Measurements from ENCODE around the gene CASP8. TPM values are rescaled to one million over a fixed set of nuclear protein-coding genes. Genes with fewer than 3 reads are reported as not detected.

CASP8 gene
- total and polyA plus RNA-seq, 9 of the 15 experiments (the other 6 are each of a cell fraction or from before 2014, with no cell fraction given) = 10.2 to 31.4 (median 19.4) TPM

DNA sequence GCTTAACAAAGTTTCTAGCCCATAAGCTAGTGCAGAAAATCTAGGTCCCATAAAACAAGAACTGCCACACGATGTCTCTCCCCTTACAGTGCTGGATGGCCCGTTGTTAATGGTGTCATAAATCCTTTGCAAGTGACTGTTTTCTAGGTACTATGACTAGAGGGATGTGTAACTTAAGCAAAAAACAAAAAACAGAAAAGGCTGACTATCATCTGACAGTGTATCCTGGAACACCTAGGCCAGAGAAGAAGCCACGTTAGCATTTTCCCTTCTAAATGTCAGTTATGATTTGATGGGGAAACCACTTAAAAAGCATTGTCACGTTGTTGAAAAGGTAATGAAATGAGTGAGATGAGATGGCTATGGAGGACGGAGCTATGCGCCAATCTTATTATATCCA lies 2.4 kb downstream of the CASP8 start:
- peak overlapping the region; percentile 24; the same call in 2 of the 3 replicates for H3K27ac ChIP-seq (ENCODE audit: extremely low read depth, low read depth, low read length)
- H3K36me3 ChIP-seq (ENCODE audit: control insufficient read depth, insufficient read depth, low read length) = peaks cover 5% of the 10 kb centered on the region; the same call in 2 of the 3 replicates
- H3K4me1 ChIP-seq (replicated peaks in 1 of 2; ENCODE audit: control insufficient read depth in 2 of 2, insufficient read depth in 2 of 2, low read length in 2 of 2) = peaks cover 8 to 25% of the 10 kb centered on the region in 2 experiments
- ChIA-PET POLR2A (interaction anchor here (1.2 kb wide), 1 partner anchor 12 kb away, joined by 3 read pairs; no protein-coding TSS in a partner anchor), CTCF (ENCODE audit: low intra/inter-chr PET ratio) (no interaction called here)
- H3K9ac ChIP-seq (ENCODE audit: insufficient read depth in 1 of 2, low read depth in 2 of 2, low read length in 2 of 2) = peak overlapping the region in 1 of 2 experiments; percentile 35; a peak in 2 of 4 replicates
- no peak overlapping the region for H2AFZ ChIP-seq (ENCODE audit: low read depth, low read length)
- H3K79me2 ChIP-seq (ENCODE audit: control insufficient read depth, insufficient read depth, low read length) = peaks cover 68% of the 10 kb centered on the region
- no peak overlapping the region for H3K4me2 ChIP-seq (ENCODE audit: insufficient read depth, low read length)
- H3K9me1 ChIP-seq (ENCODE audit: control insufficient read depth, insufficient read depth, low read length) = no peaks in the 10 kb centered on the region
- no peak overlapping the region for H3K4me3 ChIP-seq
- FAIRE-seq (no peak), DNase-seq (ENCODE audit: extremely low read depth in 1 of 4, low spot score in 3 of 4) (peak in 1 of 4 experiments; percentile 45), ATAC-seq (no peak)
- no peaks in the 10 kb centered on the region for H3K27me3 ChIP-seq (ENCODE audit: control insufficient read depth in 2 of 2, insufficient read depth in 2 of 2, low read length in 2 of 2)
- WGBS (ENCODE audit: insufficient coverage, low coverage, missing lambda C conversion rate) = 44% methylated on average over 5 of the region's 6 CpGs
- in situ Hi-C loops (cut with MboI) = no loop called here
- no peaks in the 10 kb centered on the region for H4K20me1 ChIP-seq (replicated peaks; ENCODE audit: control insufficient read depth, insufficient read depth, low read length)
- H3K9me3 ChIP-seq (replicated peaks; ENCODE audit: control insufficient read depth, insufficient read depth, low read depth, low read length) = no peaks in the 10 kb centered on the region
- BruUV-seq (replicated peaks) = no TSS peak
- intact Hi-C loops (cut with micrococcal nuclease) = no loop called here
- TF ChIP-seq SREBF1 (IDR thresholded peaks at IDR 0.05; ENCODE audit: borderline replicate concordance, low read depth, low read length) (no peak), ZNF274 (IDR thresholded peaks at IDR 0.05; ENCODE audit: borderline replicate concordance, low read depth, low read length) (no peak), NR1H2 (CRISPR knock-in tag; IDR thresholded peaks at IDR 0.05) (no peak), CREB1 (IDR thresholded peaks at IDR 0.05) (no peak), CREB1 (CRISPR knock-in tag; IDR thresholded peaks at IDR 0.05) (no peak), SMARCA4 (IDR thresholded peaks at IDR 0.05) (0 out of 2 replicates have a peak, but pooled peaks have one; percentile 17), ZNF316 (IDR thresholded peaks at IDR 0.05) (peak; percentile 57), POLR2B (IDR thresholded peaks at IDR 0.05; ENCODE audit: low read depth, partially characterized antibody) (no peak), ZNF23 (CRISPR knock-in tag; IDR thresholded peaks at IDR 0.05) (no peak), NFE2 (IDR thresholded peaks at IDR 0.05; ENCODE audit: low read depth) (no peak; the same call in 1 of the 2 replicates), LARP7 (IDR thresholded peaks at IDR 0.05) (no peak), ZNF77 (CRISPR knock-in tag; IDR thresholded peaks at IDR 0.05) (no peak), C11orf30 (IDR thresholded peaks at IDR 0.05; ENCODE audit: low read depth) (peak; percentile 44), MEIS2 (IDR thresholded peaks at IDR 0.05; ENCODE audit: partially characterized antibody) (peak; percentile 87)
- TF ChIP-seq, protein P1, sequence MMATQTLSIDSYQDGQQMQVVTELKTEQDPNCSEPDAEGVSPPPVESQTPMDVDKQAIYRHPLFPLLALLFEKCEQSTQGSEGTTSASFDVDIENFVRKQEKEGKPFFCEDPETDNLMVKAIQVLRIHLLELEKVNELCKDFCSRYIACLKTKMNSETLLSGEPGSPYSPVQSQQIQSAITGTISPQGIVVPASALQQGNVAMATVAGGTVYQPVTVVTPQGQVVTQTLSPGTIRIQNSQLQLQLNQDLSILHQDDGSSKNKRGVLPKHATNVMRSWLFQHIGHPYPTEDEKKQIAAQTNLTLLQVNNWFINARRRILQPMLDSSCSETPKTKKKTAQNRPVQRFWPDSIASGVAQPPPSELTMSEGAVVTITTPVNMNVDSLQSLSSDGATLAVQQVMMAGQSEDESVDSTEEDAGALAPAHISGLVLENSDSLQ (IDR thresholded peaks at IDR 0.05) = peak; percentile 90
- TF ChIP-seq, protein P2, sequence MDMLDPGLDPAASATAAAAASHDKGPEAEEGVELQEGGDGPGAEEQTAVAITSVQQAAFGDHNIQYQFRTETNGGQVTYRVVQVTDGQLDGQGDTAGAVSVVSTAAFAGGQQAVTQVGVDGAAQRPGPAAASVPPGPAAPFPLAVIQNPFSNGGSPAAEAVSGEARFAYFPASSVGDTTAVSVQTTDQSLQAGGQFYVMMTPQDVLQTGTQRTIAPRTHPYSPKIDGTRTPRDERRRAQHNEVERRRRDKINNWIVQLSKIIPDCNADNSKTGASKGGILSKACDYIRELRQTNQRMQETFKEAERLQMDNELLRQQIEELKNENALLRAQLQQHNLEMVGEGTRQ (CRISPR knock-in tag; IDR thresholded peaks at IDR 0.05) = no peak
- TF ChIP-seq, protein P3, sequence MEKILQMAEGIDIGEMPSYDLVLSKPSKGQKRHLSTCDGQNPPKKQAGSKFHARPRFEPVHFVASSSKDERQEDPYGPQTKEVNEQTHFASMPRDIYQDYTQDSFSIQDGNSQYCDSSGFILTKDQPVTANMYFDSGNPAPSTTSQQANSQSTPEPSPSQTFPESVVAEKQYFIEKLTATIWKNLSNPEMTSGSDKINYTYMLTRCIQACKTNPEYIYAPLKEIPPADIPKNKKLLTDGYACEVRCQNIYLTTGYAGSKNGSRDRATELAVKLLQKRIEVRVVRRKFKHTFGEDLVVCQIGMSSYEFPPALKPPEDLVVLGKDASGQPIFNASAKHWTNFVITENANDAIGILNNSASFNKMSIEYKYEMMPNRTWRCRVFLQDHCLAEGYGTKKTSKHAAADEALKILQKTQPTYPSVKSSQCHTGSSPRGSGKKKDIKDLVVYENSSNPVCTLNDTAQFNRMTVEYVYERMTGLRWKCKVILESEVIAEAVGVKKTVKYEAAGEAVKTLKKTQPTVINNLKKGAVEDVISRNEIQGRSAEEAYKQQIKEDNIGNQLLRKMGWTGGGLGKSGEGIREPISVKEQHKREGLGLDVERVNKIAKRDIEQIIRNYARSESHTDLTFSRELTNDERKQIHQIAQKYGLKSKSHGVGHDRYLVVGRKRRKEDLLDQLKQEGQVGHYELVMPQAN (IDR thresholded peaks at IDR 0.05; ENCODE audit: borderline replicate concordance) = no peak
- TF ChIP-seq, protein P4, sequence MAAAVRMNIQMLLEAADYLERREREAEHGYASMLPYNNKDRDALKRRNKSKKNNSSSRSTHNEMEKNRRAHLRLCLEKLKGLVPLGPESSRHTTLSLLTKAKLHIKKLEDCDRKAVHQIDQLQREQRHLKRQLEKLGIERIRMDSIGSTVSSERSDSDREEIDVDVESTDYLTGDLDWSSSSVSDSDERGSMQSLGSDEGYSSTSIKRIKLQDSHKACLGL (CRISPR knock-in tag; IDR thresholded peaks at IDR 0.05; ENCODE audit: borderline replicate concordance, poor library complexity, severe bottlenecking) = no peak
- TF ChIP-seq, protein P5, sequence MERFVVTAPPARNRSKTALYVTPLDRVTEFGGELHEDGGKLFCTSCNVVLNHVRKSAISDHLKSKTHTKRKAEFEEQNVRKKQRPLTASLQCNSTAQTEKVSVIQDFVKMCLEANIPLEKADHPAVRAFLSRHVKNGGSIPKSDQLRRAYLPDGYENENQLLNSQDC (CRISPR knock-in tag; IDR thresholded peaks at IDR 0.05) = no peak
